ENCODE results near the gene REC114.
"Not testable (repeated sequence)": the region's sequence is repeated elsewhere in the genome, so short reads cannot be mapped to it uniquely, and the experiment has no call there.

Gene REC114

GRCh38 chr15:73442968-73443367, at the start of gene REC114:
Gene REC114 (plus strand): TSS chr15:73443164. CDS start chr15:73443186, 22 bp downstream.
- no peak for DNase-seq

- no peak for DNase-seq
These were observed 49.6 kb upstream of the REC114 start for GRCh38 chr15:73393336-73393735.

- no peak for DNase-seq
These were observed 48.2 kb upstream of the REC114 start for GRCh38 chr15:73394782-73395181.

- no peak for DNase-seq
These were observed 47.3 kb upstream of the REC114 start for GRCh38 chr15:73395671-73396070.

- no peak for DNase-seq
These were observed 45.5 kb upstream of the REC114 start for GRCh38 chr15:73397461-73397860.

GRCh38 chr15:73398861-73399260, 44.1 kb upstream of the REC114 start:
- DNase-seq = no peak

GRCh38 chr15:73400222-73400621, 42.7 kb upstream of the REC114 start:
- not testable (repeated sequence) for DNase-seq

GRCh38 chr15:73403171-73403570, 39.8 kb upstream of the REC114 start:
- no peak for DNase-seq

- DNase-seq = no peak
These were observed 28.1 kb upstream of the REC114 start for GRCh38 chr15:73414876-73415275.

GRCh38 chr15:73424506-73424905, 18.5 kb upstream of the REC114 start:
- DNase-seq = no peak

- no peak for DNase-seq
These were observed 17.5 kb upstream of the REC114 start for GRCh38 chr15:73425510-73425909.

GRCh38 chr15:73426323-73426994, 16.5 kb upstream of the REC114 start:
- DNase-seq = peak; percentile 28

GRCh38 chr15:73431329-73431728, 11.6 kb upstream of the REC114 start:
- DNase-seq = not testable (repeated sequence)

- no peak for DNase-seq
These were observed 9.1 kb upstream of the REC114 start for GRCh38 chr15:73433873-73434272.

GRCh38 chr15:73436613-73437012, 6.4 kb upstream of the REC114 start:
- no peak for DNase-seq

- DNase-seq = peak; percentile 17
These were observed 5.3 kb upstream of the REC114 start for GRCh38 chr15:73437543-73438109.

GRCh38 chr15:73438651-73439050, 4.3 kb upstream of the REC114 start:
- no peak for DNase-seq

GRCh38 chr15:73440571-73440970, 2.4 kb upstream of the REC114 start:
- DNase-seq = no peak

- no peak for DNase-seq
These were observed 543 bp upstream of the REC114 start for GRCh38 chr15:73442421-73442820.

- not testable (repeated sequence) for DNase-seq
These were observed 4.5 kb downstream of the REC114 start for GRCh38 chr15:73447471-73447870.

- peak; percentile 9 for DNase-seq
These were observed 5.3 kb downstream of the REC114 start for GRCh38 chr15:73448158-73448758.

- not testable (repeated sequence) for DNase-seq
These were observed 7.0 kb downstream of the REC114 start for GRCh38 chr15:73449980-73450379.

- no peak for DNase-seq
These were observed 11.1 kb downstream of the REC114 start for GRCh38 chr15:73454096-73454495.

GRCh38 chr15:73455876-73456275, 12.9 kb downstream of the REC114 start:
- DNase-seq = no peak
